Suprapubic skin (tissue), 4 donors: ENCODE results near the gene CFLAR. TPM values are rescaled to one million over a fixed set of nuclear protein-coding genes. Genes with fewer than 3 reads are reported as not detected.
"Not testable (repeated sequence)": the region's sequence is repeated elsewhere in the genome, so short reads cannot be mapped to it uniquely, and the experiment has no call there.

ENCODE experiments used
- DNase-seq, 2 donors: peaks; one replicate each; pipeline ENCODE4 v3.0.0-alpha.2; 2019; ENCODE audit warnings: low spot score in 2 of 2
- H3K27ac ChIP-seq: fragments of 200-600 bp; sonication (generic); one replicate; pipeline ENCODE4 v1.5.1; 2019
- H3K27me3 ChIP-seq: fragments of 200-600 bp; sonication (generic); one replicate; pipeline ENCODE4 v1.5.1; 2019
- H3K36me3 ChIP-seq: fragments of 200-600 bp; sonication (generic); one replicate; pipeline ENCODE4 v1.5.1; 2019
- H3K4me1 ChIP-seq: fragments of 200-600 bp; sonication (generic); one replicate; pipeline ENCODE4 v1.5.1; 2019
- H3K4me3 ChIP-seq: fragments of 200-600 bp; sonication (generic); one replicate; pipeline ENCODE4 v1.5.1; 2019; ENCODE audit warnings: mild to moderate bottlenecking
- H3K9me3 ChIP-seq: fragments of 200-600 bp; sonication (generic); one replicate; pipeline ENCODE4 v1.5.1; 2019
- CTCF ChIP-seq, 2 donors: fragments of 200-600 bp in 1 of 2; fragments of 450-650 bp in 1 of 2; sonication (generic) in 1 of 2; IDR thresholded peaks; one replicate each; pipeline ENCODE4 v1.5.1; 2016 to 2019; ENCODE audit warnings: antibody characterized with exemption in 2 of 2, mild to moderate bottlenecking in 1 of 2, moderate library complexity in 1 of 2
- EP300 ChIP-seq: sonication (generic); formaldehyde crosslinking; IDR thresholded peaks from one replicate; pipeline ENCODE4 v1.6.1; 2017; ENCODE audit warnings: antibody characterized with exemption
- POLR2A ChIP-seq, 2 donors: fragments of 450-650 bp; IDR thresholded peaks; one replicate each; pipeline ENCODE4 v1.6.1; 2017; ENCODE audit warnings: antibody characterized with exemption in 2 of 2, mild to moderate bottlenecking in 2 of 2, moderate library complexity in 2 of 2
- POLR2AphosphoS5 ChIP-seq, 3 donors: sonication (generic); formaldehyde crosslinking; IDR thresholded peaks; one replicate each; pipeline ENCODE4 v1.6.1; 2017; ENCODE audit warnings: antibody characterized with exemption in 3 of 3
- WGBS: methylation state at CpG from one replicate; pipeline ENCODE4 v1.1.5; 2018; 5-methylcytosine and 5-hydroxymethylcytosine counted together
- total RNA-seq, 4 donors: library from RNA; depleted of rRNA; stranded (reverse); fragments of >200 nt; gene quantifications; one replicate each; pipeline ENCODE4 v1.1.0, GENCODE V29; 2016

Gene CFLAR
- total RNA-seq, 4 donors from 2014 or later, result 116 to 250 (median 147) TPM

DNA sequence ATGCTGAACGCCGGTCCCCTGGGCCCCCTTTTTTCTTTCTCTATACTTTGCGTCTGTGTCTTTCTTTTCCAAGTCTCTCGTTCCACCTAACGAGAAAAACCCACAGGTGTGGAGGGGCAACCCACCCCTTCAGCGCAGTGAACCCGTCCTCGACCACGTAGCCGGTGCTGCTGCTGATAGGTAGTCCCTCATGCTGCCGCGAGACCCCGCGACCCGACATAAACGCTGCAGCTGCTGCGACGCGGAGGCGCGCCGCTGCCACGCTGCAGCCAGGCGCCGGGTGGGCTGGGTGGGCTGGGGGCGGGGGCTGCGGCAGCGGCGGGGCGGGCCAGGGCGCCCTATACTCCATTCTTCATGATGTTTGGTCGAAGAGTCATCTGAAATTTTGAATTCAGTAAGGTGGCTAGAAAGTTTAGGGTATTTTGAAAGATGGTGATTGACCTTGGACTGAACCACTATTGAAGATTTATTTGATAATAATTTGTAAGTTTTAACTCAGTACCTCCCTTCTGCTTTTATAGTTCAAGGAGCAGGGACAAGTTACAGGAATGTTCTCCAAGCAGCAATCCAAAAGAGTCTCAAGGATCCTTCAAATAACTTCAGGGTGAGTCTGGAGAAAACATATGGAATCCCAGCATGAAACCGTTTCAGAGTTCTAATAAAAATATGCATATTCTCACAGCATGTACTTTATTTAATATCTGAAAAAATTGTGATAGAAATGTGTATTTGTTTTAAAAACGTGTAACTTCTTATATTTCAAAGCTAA is 24.1 kb downstream of the CFLAR start:
- H3K36me3 ChIP-seq, result peaks cover 98% of the 10 kb centered on the region
- H3K4me3 ChIP-seq, result no peak overlapping the region

DNA sequence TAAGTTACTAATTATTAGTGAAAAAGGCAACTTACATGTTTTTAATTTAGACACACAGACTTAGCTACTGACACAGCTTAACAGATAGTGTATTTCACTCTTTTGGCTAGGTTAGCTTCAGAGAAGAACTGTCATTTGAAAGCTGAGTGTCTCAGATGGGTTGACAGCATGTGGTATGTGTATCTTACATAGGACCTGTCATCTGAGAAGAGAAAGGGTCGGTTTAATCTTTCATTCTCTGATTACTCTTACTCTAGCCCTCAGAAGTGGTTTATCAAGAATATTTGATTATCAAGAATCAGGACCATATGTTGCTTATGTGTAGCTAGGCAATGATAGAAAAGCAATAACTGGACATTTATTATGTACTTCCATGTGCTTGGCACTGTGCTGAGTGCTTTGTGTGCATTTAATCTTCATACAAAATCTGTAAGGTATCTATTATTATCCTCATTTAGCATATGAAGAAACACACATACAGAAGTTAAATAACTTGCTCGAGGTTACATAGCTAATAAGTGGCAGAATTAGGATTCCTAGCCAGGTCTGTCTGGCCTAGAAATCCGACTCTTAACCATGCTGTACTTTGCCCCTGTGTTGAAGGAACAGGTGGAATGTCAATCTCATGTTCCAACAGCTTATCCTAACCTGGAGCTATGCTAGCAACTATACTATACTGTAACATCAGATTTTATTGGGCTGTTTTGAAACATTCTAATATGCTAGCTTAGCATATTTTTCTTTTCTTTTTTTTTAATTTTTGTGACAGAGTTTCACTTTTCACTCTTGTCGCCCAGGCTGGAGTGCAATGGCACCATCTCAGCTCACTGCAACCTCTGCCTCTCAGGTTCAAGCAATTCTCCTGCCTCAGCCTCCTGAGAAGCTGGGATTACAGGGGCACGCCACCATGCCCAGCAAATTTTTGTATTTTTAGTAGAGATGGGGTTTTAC is 28.4 kb downstream of the CFLAR start:
- WGBS, result 78% methylated on average over 5 of the region's 5 CpGs
- H3K9me3 ChIP-seq, result no peaks in the 10 kb centered on the region
- no peak overlapping the region for H3K4me3 ChIP-seq
- TF ChIP-seq POLR2A (IDR thresholded peaks at IDR 0.05) (no peak), EP300 (no peak), POLR2AphosphoS5 (IDR thresholded peaks at IDR 0.05) (no peak), CTCF (IDR thresholded peaks at IDR 0.05) (no peak)
- H3K27me3 ChIP-seq, result no peaks in the 10 kb centered on the region
- H3K4me1 ChIP-seq, result no peaks in the 10 kb centered on the region
- H3K27ac ChIP-seq, result no peak overlapping the region
- no peak for DNase-seq
- H3K36me3 ChIP-seq, result peaks cover 81% of the 10 kb centered on the region

More for the DNA sequence above, 24.1 kb downstream of the CFLAR start:
- TF ChIP-seq POLR2A (IDR thresholded peaks at IDR 0.05) (no peak), CTCF (IDR thresholded peaks at IDR 0.05) (no peak), EP300 (no peak), POLR2AphosphoS5 (IDR thresholded peaks at IDR 0.05) (no peak)
- no peak overlapping the region for H3K27ac ChIP-seq
- DNase-seq, result no peak
- H3K27me3 ChIP-seq, result no peaks in the 10 kb centered on the region
- 82% methylated on average over 34 of the region's 34 CpGs for WGBS
- H3K4me1 ChIP-seq, result peaks cover 7% of the 10 kb centered on the region
- no peaks in the 10 kb centered on the region for H3K9me3 ChIP-seq

DNA sequence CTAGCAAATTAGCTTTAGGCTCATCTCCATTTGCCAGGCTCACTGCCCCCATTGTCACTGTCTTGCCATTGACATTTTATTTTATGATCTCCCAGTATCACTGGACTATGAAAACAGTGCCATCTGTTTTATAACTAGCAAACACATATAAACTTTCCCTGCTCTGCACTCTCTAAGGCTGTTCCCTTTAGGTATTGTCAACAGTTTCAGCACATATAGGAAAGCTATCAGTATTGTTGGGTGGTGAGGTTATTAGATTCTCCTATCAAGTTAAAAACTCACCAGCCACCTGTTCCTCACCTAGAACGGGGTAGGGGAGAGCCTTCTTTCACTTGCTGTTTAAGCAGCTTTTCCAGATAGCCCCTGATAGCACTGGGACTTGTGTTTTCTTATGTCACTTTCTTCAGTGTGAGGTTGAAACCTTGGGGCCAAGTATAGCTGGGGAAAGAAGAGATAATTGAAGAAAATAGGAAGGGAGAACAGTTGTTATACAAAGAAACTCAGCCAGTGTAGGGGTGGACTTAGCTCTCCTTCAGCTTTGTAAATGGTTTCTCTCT is 32.5 kb downstream of the CFLAR start:
- TF ChIP-seq POLR2A (IDR thresholded peaks at IDR 0.05), result no peak
- TF ChIP-seq CTCF (IDR thresholded peaks at IDR 0.05), result no peak
- no peak for TF ChIP-seq EP300
- peaks cover 15% of the 10 kb centered on the region for H3K4me1 ChIP-seq
- H3K4me3 ChIP-seq, result no peak overlapping the region
- no peak overlapping the region for H3K27ac ChIP-seq
- DNase-seq, result no peak
- H3K9me3 ChIP-seq, result no peaks in the 10 kb centered on the region
- H3K27me3 ChIP-seq, result no peaks in the 10 kb centered on the region
- 93% methylated on average over 1 of the region's 1 CpG for WGBS
- H3K36me3 ChIP-seq, result peaks cover 68% of the 10 kb centered on the region

DNA sequence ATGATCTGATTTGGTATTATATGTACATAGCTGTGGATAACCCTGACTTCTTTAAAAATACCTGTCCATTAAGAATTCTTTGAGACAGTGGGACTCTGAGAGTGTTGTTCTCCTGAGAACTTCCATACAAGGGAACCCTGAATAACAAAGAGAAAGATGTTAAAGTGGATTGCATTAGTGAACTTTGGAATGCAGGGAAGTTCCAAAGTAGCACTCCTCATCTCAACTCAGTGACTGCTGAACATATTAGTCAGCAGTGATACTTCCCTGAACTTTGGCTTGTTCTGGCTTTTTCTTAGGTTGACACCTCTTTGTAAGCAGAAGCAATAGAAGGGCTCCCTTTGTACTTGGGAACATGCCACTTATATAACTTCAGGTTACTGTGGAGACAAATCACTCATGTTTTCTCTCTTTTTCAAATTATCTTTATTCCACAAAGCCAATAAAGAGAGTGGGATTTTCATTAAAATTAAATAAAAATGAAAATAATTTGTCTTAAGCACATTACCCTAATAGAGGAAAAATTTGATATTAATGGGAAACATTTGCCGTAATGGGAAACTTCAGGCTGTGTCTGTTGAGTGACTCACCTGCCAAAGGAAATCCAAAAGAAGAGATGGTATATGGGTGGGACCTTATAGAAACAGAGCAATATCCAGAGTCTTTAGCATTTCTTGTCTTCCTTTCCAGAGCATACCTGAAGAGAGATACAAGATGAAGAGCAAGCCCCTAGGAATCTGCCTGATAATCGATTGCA is 33.3 kb downstream of the CFLAR start:
- 91% methylated on average over 2 of the region's 2 CpGs for WGBS
- DNase-seq, result no peak

GRCh38 chr2:201149821-201150165 is 33.8 kb downstream of the CFLAR start:
- not testable (repeated sequence) for H3K9me3 ChIP-seq, H3K27ac ChIP-seq, DNase-seq, H3K4me3 ChIP-seq, H3K27me3 ChIP-seq
- H3K4me1 ChIP-seq, result peaks cover 15% of the 10 kb centered on the region
- WGBS, result 94% methylated on average over 8 of the region's 8 CpGs
- H3K36me3 ChIP-seq, result peaks cover 65% of the 10 kb centered on the region

More for the DNA sequence above, 33.3 kb downstream of the CFLAR start:
- Histone ChIP-seq H3K36me3 (peaks cover 65% of the 10 kb centered on the region), H3K27ac (no peak overlapping the region), H3K4me1 (peaks cover 15% of the 10 kb centered on the region), H3K4me3 (no peak overlapping the region), H3K27me3 (no peaks in the 10 kb centered on the region), H3K9me3 (no peaks in the 10 kb centered on the region)
- TF ChIP-seq CTCF (IDR thresholded peaks at IDR 0.05) (no peak), POLR2AphosphoS5 (IDR thresholded peaks at IDR 0.05) (no peak), EP300 (no peak), POLR2A (IDR thresholded peaks at IDR 0.05) (no peak)
